HUDEP-2 (cell line): ENCODE measurements around the gene CNNM4.
A peak's percentile ranks its signal among the peaks of the same experiment; 100 is the strongest.

Experiments used
- DNase-seq, 76 experiments: peaks; one replicate each; lab custom pipeline; 2025; ENCODE audit not compliant: unreplicated experiment in 76 of 76; lab: John Stamatoyannopoulos, UW

CNNM4 gene

GRCh38 chr2:96760036-96760985 lies at the start of gene CNNM4:
CNNM4 (plus strand) TSS chr2:96760902; CDS start chr2:96761000, 98 bp downstream.
- DNase-seq = peak in 74 of 76 experiments; percentile 5 to 93 (median 86)

- DNase-seq = no peak
Measured at GRCh38 chr2:96710985-96711384, 49.7 kb upstream of the CNNM4 start.

- DNase-seq = no peak
Measured at GRCh38 chr2:96715658-96716057, 45.0 kb upstream of the CNNM4 start.

- no peak for DNase-seq
Measured at GRCh38 chr2:96716388-96716787, 44.3 kb upstream of the CNNM4 start.

GRCh38 chr2:96726131-96726530 lies 34.6 kb upstream of the CNNM4 start:
- no peak for DNase-seq

GRCh38 chr2:96727431-96727830 lies 33.3 kb upstream of the CNNM4 start:
- no peak for DNase-seq

- no peak for DNase-seq
Measured at GRCh38 chr2:96729748-96730147, 31.0 kb upstream of the CNNM4 start.

- no peak for DNase-seq
Measured at GRCh38 chr2:96730212-96730611, 30.5 kb upstream of the CNNM4 start.

GRCh38 chr2:96733931-96734330 lies 26.8 kb upstream of the CNNM4 start:
- no peak for DNase-seq

GRCh38 chr2:96734880-96735583 lies 25.7 kb upstream of the CNNM4 start:
- DNase-seq = no peak

- no peak for DNase-seq
Measured at GRCh38 chr2:96737251-96737650, 23.5 kb upstream of the CNNM4 start.

- DNase-seq = no peak
Measured at GRCh38 chr2:96737831-96738230, 22.9 kb upstream of the CNNM4 start.

- DNase-seq = peak in 2 of 76 experiments; percentile 9 to 11
Measured at GRCh38 chr2:96739076-96739632, 21.5 kb upstream of the CNNM4 start.

GRCh38 chr2:96739633-96740428 lies 20.9 kb upstream of the CNNM4 start, which contains the start of gene LMAN2L:
LMAN2L (minus strand) TSS chr2:96740064; CDS start chr2:96740040, 24 bp downstream.
- peak in 75 of 76 experiments; percentile 43 to 98 (median 94) for DNase-seq

GRCh38 chr2:96747061-96747617 lies 13.6 kb upstream of the CNNM4 start:
- DNase-seq = no peak

GRCh38 chr2:96751800-96752199 lies 8.9 kb upstream of the CNNM4 start:
- DNase-seq = no peak

GRCh38 chr2:96753661-96754282 lies 6.9 kb upstream of the CNNM4 start:
- no peak for DNase-seq

- no peak for DNase-seq
Measured at GRCh38 chr2:96754317-96754716, 6.4 kb upstream of the CNNM4 start.

- DNase-seq = no peak
Measured at GRCh38 chr2:96756788-96757476, 3.8 kb upstream of the CNNM4 start.
